Activated CD4-positive, alpha-beta T cell treated with anti-CD3 and anti-CD28 coated beads, Interleukin-2, Interleukin-4, amounts not matched to agents 100 ng/mL and 50 ng/mL, durations not matched to agents 16 hours and 8 hours (primary cell): Measurements from ENCODE around the gene ZNF462.

ENCODE experiments used
- DNase-seq: peaks from one replicate; pipeline ENCODE4 v3.0.0-alpha.2; 2020; ENCODE audit warnings: low spot score

ZNF462 gene

GRCh38 chr9:106927916-106928315 lies 65.0 kb downstream of the ZNF462 start:
- DNase-seq = no peak

GRCh38 chr9:106928350-106928749 lies 65.4 kb downstream of the ZNF462 start:
- no peak for DNase-seq

GRCh38 chr9:106929471-106930177 lies 66.7 kb downstream of the ZNF462 start:
- DNase-seq = no peak

GRCh38 chr9:106930477-106930876 lies 67.5 kb downstream of the ZNF462 start:
- DNase-seq = no peak

GRCh38 chr9:106931466-106931865 lies 68.5 kb downstream of the ZNF462 start:
- DNase-seq = no peak

- DNase-seq = no peak
Measured at GRCh38 chr9:106932178-106932577, 69.2 kb downstream of the ZNF462 start.

- no peak for DNase-seq
Measured at GRCh38 chr9:106932675-106933074, 69.7 kb downstream of the ZNF462 start.

- no peak for DNase-seq
Measured at GRCh38 chr9:106933470-106933869, 70.5 kb downstream of the ZNF462 start.

GRCh38 chr9:106934442-106935238 lies 71.7 kb downstream of the ZNF462 start:
- DNase-seq = no peak

- no peak for DNase-seq
Measured at GRCh38 chr9:106936680-106937079, 73.7 kb downstream of the ZNF462 start.

- no peak for DNase-seq
Measured at GRCh38 chr9:106941916-106942315, 79.0 kb downstream of the ZNF462 start.

- no peak for DNase-seq
Measured at GRCh38 chr9:106945727-106946660, 83.0 kb downstream of the ZNF462 start.

GRCh38 chr9:106947106-106947900 lies 84.3 kb downstream of the ZNF462 start:
- no peak for DNase-seq

- DNase-seq = no peak
Measured at GRCh38 chr9:106953174-106953573, 90.2 kb downstream of the ZNF462 start.

GRCh38 chr9:106954558-106954957 lies 91.6 kb downstream of the ZNF462 start:
- DNase-seq = no peak

- no peak for DNase-seq
Measured at GRCh38 chr9:106954974-106955850, 92.2 kb downstream of the ZNF462 start.

GRCh38 chr9:106956971-106957370 lies 94.0 kb downstream of the ZNF462 start:
- DNase-seq = no peak

GRCh38 chr9:106958955-106959657 lies 96.1 kb downstream of the ZNF462 start:
- DNase-seq = no peak

GRCh38 chr9:106960258-106960657 lies 97.3 kb downstream of the ZNF462 start:
- no peak for DNase-seq

GRCh38 chr9:106961623-106962022 lies 98.7 kb downstream of the ZNF462 start:
- DNase-seq = no peak
